GM21619 (cell line): Measurements from ENCODE around the gene GALNT2.

Experiments
- ATAC-seq: cut with Tn5 transposase; IDR thresholded peaks from one replicate; pipeline ENCODE4 v1.9.1; 2021; ENCODE audit not compliant: unreplicated experiment

The GALNT2 gene

GRCh38 chr1:230066466-230067404 is at the start of gene GALNT2:
GALNT2 (plus strand) TSS chr1:230067238; CDS start chr1:230067281, 43 bp downstream.
- peak; percentile 78 for ATAC-seq

- no peak for ATAC-seq
Observed at GRCh38 chr1:230020451-230020850, 46.6 kb upstream of the GALNT2 start.

GRCh38 chr1:230022666-230023380 is 44.2 kb upstream of the GALNT2 start:
- no peak for ATAC-seq

GRCh38 chr1:230025686-230026085 is 41.4 kb upstream of the GALNT2 start:
- ATAC-seq: no peak

GRCh38 chr1:230026139-230026538 is 40.9 kb upstream of the GALNT2 start:
- no peak for ATAC-seq

GRCh38 chr1:230026572-230026971 is 40.5 kb upstream of the GALNT2 start:
- no peak for ATAC-seq

DNA sequence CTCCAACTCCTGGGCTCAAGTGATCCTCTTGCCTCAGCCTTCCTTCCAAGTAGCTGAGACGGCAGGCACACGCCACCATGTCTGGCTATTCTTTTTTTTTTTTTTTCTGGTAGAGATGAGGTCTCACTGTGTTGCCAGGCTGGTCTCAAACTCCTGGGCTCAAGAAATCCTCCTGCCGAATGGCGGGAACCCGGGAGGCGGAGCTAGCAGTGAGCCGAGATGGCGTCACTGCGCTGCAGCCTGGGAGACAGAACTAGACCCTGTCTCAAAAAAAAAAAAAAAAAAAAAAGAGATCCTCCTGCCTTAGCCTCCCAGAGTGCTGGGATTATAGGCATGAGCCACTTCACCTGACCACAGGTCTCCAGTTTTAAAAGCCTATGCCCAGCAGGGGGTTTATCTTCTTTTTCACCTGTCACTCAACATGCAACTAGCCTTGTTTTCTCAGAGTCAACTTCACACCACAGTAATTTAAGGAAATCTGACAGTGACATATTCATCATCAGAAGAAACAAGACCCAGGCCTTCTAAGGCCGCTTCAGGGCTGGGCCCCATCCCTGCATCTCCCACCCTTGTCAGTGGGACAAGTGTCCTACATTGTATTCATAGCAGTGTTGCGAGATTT is 38.3 kb upstream of the GALNT2 start:
- ATAC-seq: no peak

- no peak for ATAC-seq
Observed at GRCh38 chr1:230029244-230029941, 37.6 kb upstream of the GALNT2 start.

- no peak for ATAC-seq
Observed at GRCh38 chr1:230030122-230030821, 36.8 kb upstream of the GALNT2 start.

GRCh38 chr1:230031131-230031530 is 35.9 kb upstream of the GALNT2 start:
- ATAC-seq: no peak

DNA sequence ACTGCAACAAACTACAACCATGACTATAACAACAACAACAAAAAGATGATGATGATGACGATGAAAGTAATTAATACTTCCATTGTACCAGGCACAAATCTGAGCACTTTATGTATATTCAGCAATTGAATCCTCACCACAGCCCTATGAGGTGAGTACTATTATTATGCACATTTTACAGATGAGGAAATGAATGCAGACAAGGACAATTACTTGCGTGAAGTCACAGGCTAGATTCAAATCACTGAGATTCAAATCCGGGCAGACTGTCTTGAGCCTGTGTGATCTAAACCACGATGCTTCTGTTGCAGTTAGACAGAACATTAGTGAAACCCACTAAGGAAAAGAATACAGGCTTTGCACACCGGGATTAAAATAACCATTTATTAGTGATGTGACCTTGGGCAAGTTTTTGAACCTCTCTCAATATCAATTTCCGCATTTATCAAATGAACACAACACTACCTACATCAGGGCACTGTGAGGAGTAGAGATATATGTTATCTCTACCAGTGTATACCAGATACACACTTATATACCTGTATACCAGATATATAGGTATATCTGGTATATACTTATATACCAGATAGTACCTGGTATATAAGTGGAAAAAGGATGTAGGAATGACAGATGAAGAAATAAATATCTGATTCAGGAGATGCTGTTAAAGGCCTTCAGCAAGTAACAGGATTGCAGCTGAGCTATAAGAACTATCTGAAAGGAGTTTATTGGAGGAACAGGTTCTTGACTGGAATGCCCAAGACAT is 34.3 kb upstream of the GALNT2 start:
- ATAC-seq: no peak

- ATAC-seq: peak; percentile 88
Observed at GRCh38 chr1:230037261-230037660, 29.8 kb upstream of the GALNT2 start.

- ATAC-seq: no peak
Observed at GRCh38 chr1:230040440-230040839, 26.6 kb upstream of the GALNT2 start.

GRCh38 chr1:230043081-230043480 is 24.0 kb upstream of the GALNT2 start:
- no peak for ATAC-seq

DNA sequence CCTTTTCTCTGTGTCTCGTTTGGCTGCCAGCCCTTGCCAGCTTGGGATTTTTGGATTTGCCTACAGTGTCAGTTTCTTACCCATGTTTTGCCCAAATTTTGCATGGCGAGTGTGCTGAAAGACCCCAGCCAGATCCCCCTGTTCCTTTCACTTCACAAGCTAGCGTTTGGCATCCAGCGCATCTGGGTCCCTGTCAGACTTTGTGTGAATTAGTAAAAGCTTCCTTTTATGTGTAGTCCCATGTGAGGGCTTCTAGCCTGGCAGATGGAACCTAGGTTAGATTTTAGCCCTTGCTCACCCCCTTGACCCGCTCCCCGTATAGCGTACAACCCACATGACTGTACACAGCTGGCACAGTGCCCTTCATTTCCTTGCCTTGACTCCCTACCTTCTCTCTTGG is 22.3 kb upstream of the GALNT2 start:
- no peak for ATAC-seq

DNA sequence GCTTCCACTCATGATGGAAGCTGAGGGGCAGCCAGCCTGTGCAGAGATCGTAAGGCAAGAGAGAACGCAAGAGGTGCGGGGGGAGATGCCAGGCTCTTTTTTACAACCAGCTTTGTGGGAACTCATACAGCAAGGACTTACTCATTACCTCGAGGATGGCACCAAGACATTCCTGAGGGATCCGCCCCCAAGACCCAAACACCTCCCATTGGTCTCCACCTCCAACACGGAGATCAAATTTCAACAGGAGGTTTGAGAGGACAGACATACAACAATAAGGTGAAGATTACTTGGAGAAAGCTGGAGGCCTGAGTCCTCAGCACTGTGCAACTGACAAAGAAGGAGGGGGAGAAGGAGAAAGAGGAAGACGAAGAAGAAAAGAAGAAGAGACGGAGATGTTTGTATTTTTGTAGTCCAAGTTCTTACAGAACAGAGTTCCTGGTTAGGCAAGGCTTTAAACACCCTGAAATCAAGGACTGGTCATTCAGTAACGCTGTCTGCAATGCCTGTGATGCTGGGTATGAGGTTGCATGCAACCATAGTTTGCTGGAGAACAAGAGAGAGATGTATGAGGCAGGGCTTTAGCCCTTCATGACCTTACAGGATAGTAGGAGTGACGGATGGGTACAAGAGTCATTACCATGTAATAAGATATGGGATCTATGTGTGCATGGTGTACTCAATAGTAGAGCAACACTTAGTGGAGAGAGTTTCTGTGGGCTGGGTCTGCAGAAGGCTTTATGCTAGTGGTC is 19.7 kb upstream of the GALNT2 start:
- no peak for ATAC-seq

DNA sequence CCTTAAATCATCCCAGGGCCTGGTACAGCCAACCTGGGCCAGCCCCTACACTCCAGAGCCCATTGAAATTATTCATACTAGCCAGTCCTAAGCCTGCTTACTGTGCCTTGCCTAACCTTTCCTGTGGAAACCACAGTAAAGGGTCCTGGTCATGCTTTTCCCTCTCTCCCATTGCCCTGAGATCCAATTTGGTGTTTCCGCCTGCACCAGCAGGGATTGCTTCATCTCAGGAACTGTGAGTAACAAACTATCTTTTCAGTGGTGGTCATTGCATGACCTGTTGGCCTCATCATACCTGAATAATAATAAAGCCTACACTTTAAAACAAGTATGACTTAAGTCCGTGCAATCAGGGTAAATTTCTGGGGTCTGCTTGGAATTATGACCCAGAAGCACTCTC is 18.7 kb upstream of the GALNT2 start:
- no peak for ATAC-seq

DNA sequence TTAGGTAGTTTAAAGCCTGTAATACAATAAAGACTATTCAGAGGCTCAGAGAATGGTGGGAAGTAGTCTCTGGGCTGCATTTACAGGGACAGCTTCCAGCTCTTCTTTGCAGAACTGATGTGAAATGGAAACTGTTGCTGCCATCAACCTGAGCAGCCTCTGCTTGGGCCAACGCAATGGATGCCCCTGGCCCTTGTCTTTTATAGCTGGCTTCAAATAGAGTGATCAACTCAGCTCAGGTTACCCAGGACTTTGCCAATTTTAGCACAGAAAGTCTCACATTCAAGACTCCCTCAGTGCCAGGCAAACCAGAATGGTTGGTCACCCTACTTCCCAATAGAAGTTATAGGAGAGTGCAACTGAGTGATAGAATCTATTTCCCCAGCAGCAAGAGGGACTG is 18.1 kb upstream of the GALNT2 start:
- ATAC-seq: no peak

GRCh38 chr1:230049731-230050130 is 17.3 kb upstream of the GALNT2 start:
- ATAC-seq: no peak
